GM12878 (cell line): ENCODE measurements around the gene GPRC5D.

Source experiments
- CREB1 ChIP-seq: IDR thresholded peaks from 2 replicates; pipeline ENCODE4 v1.6.1; 2012; ENCODE audit warnings: low read depth, mild to moderate bottlenecking, inconsistent platforms
- CTCF ChIP-seq, 3 experiments: IDR thresholded peaks in 2 of 3; conservative IDR thresholded peaks in 1 of 3; 2 replicates each; pipeline ENCODE4 v1.5.1; 2011; ENCODE audit warnings: low read depth in 3 of 3, low read length in 3 of 3, mild to moderate bottlenecking in 3 of 3, control low read depth in 2 of 3, moderate library complexity in 2 of 3, inconsistent platforms in 1 of 3, mixed read lengths in 1 of 3; ENCODE audit not compliant: control insufficient read depth in 2 of 3, insufficient read depth in 1 of 3; ENCODE audit errors: extremely low read depth in 1 of 3
- CUX1 ChIP-seq: IDR thresholded peaks from 2 replicates; pipeline ENCODE4 v1.6.1; 2012; ENCODE audit warnings: improper control_type of control experiment, low read depth, low read length; ENCODE audit not compliant: insufficient replicate concordance
- DPF2 ChIP-seq: fragments of 450-650 bp; IDR thresholded peaks from 2 replicates; pipeline ENCODE4 v1.6.1; 2017; ENCODE audit warnings: mild to moderate bottlenecking
- EZH2 ChIP-seq: IDR thresholded peaks from 2 replicates; pipeline ENCODE4 v1.6.1; 2012; ENCODE audit warnings: low read depth, mild to moderate bottlenecking, control low read depth, inconsistent platforms, low read length, borderline replicate concordance; ENCODE audit not compliant: control insufficient read depth
- MYC ChIP-seq: IDR thresholded peaks from 2 replicates; pipeline ENCODE4 v1.6.1; 2011; ENCODE audit warnings: mild to moderate bottlenecking, low read length, moderate library complexity, inconsistent platforms; ENCODE audit not compliant: insufficient read depth, insufficient replicate concordance, insufficient read length, severe bottlenecking
- POLR2A ChIP-seq: IDR thresholded peaks from 2 replicates; pipeline ENCODE4 v1.6.1; 2011; ENCODE audit warnings: low read depth, mild to moderate bottlenecking, low read length
- SPI1 ChIP-seq: IDR thresholded peaks from 2 replicates; pipeline ENCODE4 v1.6.1; 2011; ENCODE audit warnings: low read depth, mild to moderate bottlenecking, low read length, moderate library complexity, borderline replicate concordance; ENCODE audit not compliant: insufficient read depth
- USF1 ChIP-seq: IDR thresholded peaks from 2 replicates; pipeline ENCODE4 v1.6.1; 2011; ENCODE audit warnings: borderline replicate concordance, low read depth, mild to moderate bottlenecking, moderate library complexity, mixed read lengths, low read length; ENCODE audit not compliant: insufficient read depth; ENCODE audit errors: extremely low read length

- TF ChIP-seq DPF2 = no peak
- TF ChIP-seq CUX1 = no peak
- no peak for TF ChIP-seq SPI1
- TF ChIP-seq MYC = no peak
- TF ChIP-seq CREB1 = no peak
- no peak for TF ChIP-seq CTCF (IDR thresholded peaks at IDR 0.05 in 2 of 3, conservative IDR thresholded peaks at IDR 0.05 in 1 of 3; ENCODE audit: control insufficient read depth in 2 of 3, extremely low read depth in 1 of 3, insufficient read depth in 1 of 3, low read depth in 3 of 3, low read length in 3 of 3)
- TF ChIP-seq EZH2 = no peak
- no peak for TF ChIP-seq POLR2A
- no peak for TF ChIP-seq USF1
Observed at GRCh38 chr12:12995088-12995487, 43.1 kb upstream of the GPRC5D start.
